HL-60/S4 (cell line): ENCODE results near the gene FAHD2A.
"Not testable (repeated sequence)": the region's sequence is repeated elsewhere in the genome, so short reads cannot be mapped to it uniquely, and the experiment has no call there.

Source experiments
- in situ Hi-C: fragments of 300-500 bp; cut with MboI; formaldehyde crosslinking; loops from 2 replicates; pipeline ENCODE4 v1.14.3; 2022; ENCODE audit warnings: low sequenced_read_pairs

The FAHD2A gene, protein sequence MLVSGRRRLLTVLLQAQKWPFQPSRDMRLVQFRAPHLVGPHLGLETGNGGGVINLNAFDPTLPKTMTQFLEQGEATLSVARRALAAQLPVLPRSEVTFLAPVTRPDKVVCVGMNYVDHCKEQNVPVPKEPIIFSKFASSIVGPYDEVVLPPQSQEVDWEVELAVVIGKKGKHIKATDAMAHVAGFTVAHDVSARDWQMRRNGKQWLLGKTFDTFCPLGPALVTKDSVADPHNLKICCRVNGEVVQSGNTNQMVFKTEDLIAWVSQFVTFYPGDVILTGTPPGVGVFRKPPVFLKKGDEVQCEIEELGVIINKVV

DNA sequence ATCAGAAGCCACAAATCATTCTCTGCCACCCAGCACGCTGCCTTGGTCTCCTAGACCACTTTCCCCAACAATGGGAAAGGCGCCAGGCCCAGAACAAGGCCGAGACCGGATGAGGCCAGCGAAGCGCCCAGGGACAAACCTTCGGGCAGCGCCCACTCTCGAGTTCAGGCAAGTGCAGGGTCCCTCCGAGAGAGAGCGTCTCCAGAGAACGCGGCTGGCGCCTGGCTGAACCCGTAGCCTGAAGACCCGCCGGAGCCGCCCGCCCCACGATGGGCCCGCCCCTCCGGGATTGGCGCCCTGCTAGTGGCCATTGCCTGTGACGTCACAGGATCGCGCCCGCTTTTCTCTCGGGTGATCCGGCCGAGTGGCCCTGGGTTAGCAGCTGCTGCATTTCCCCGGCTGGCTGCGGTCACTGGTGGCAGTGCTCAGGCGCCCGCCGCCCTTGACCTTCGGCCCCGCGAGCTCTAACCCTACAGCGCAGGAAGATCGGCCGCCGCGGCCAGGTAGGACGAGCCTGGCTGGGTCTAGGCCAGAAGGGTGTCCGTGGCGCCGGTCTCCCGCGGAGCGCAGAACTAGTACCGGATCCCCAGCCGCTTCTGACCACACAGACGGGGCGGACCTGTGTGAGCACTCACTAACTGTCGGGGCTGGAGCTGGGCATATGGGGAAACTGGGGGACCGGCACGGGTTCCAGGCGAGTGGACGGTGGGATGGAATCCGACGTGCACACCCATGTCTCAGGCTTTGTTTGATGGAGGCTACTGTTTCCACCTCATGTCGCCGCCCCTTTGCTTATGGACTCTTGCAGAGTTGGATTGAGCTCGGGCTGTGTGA lies at the start of gene FAHD2A:
Gene FAHD2A, plus strand, starts transcription at position 339 of the 834 bp plus-strand sequence. CDS start 2,851 bp downstream, outside the sequence.
- in situ Hi-C loops = no loop called here

DNA sequence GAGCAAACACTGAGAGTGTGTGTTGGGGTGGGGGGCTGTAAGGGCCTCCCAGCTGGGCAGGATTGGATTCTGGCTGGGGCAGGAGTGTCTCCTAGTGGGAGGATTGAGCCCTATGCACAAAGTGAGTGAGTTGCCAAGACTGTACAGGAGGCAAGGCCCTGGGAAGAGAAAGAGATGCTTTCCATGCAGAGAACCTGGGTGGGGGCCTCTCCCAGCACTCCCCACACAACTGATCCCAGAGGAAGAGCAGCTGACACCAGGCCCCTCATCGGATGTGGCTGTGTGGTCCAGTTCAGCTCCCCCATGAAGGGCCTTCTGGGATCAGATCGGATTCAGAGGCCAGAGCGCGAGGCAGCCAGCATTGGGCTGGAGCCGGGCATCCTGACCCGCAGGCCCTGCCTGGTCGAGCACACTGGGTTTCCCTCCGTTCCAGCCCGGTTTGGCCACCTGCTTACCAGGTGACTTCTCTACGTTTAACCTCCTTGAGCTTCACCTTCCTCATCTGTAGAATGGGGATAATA lies 49.4 kb upstream of the FAHD2A start:
- in situ Hi-C loops = no loop called here

DNA sequence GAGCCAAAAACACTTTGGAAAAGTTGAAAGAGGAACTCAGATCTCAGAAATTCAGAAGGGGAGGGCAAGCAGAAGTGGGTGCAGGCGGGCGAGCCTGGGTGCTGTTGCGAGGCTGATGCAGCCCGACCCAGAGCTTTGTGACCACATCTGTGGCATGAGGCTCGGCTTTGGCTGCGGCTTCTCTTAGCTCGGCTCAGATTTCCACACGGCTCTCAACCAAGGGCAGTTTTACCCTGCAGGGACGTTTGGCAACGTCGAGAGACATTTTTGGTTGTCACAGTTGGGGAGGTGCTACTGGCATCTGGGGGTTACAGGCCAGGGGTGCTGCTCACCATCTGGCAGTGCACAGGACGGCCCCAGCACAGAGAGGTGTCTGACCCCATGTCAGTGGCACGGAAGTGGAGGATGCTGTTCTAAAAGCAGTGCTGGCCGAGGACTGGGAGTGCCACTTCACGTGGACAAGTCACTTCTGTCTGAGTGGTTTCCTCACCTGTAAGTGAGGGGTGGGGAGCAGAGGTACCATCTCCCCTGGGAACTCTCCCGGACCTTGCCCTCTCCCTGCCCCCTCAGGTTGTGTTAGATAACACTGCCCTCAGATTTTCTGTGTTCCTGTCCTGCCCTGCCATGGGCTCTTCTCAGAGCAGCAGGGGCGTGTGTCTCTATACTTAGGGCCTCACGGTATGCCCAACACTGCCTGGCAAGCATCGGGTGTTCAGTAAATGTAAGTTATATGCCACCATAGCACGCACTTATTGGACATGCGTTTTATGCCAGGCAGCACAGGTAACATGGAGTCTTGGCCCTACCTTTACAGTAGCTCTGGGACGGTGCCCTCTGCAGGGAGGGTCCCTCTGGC lies 48.7 kb upstream of the FAHD2A start:
- in situ Hi-C loops = no loop called here

DNA sequence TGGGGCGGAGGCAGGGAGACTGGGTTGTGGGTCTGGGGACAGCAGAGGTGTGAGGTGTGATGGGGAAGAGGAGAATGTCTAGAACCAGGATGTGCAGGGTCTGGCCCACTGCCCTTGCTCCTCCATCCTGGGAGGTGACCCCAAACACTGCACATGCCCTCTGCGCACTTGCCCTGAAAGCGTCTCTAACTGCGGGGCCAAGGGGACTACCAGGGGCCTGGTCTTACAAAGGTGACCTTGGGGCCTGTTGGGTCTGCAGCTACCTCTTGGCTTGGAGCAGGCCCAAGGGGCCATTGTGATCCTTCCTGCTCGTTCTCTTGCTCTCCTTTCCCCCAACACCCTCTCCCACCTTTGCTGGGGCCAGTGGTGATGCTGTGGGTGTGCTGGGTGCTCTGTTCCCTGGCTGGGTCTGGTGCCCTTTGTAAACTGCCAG lies 48.0 kb upstream of the FAHD2A start:
- in situ Hi-C loops = no loop called here

DNA sequence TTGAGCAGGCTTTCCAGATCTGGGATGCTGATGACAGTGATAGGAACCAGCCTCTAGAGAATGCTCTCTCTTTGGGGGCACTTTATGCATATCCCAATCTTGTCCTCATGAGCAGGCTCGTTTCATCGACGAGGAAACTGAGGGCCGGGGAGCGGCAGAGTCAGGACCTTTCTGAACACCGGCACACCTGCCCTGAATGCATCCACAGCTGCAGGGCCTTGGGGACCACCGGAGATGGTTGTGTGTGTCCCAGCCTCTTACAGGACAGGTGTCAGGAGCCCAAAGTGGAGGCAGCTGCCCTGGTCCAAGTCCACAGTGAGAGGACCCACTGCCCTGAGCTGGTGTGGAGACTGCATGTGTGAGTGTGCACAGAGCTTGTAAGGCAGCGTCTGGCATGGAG lies 47.6 kb upstream of the FAHD2A start:
- in situ Hi-C loops = no loop called here

DNA sequence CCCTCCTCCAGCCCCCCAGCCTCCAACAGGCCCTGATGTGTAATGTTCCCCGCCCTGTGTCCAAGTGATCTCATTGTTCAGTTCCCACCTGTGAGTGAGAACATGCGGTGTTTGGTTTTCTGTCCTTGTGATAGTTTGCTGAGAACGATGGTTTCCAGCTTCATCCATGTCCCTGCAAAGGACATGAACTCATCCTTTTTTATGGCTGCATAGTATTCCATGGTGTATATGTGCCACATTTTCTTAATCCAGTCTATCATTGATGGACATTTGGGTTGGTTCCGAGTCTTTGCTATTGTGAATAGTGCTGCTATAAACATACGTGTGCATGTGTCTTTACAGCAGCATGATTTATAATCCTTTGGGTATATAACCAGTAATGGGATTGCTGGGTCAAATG lies 47.0 kb upstream of the FAHD2A start:
- in situ Hi-C loops = not testable (repeated sequence)

DNA sequence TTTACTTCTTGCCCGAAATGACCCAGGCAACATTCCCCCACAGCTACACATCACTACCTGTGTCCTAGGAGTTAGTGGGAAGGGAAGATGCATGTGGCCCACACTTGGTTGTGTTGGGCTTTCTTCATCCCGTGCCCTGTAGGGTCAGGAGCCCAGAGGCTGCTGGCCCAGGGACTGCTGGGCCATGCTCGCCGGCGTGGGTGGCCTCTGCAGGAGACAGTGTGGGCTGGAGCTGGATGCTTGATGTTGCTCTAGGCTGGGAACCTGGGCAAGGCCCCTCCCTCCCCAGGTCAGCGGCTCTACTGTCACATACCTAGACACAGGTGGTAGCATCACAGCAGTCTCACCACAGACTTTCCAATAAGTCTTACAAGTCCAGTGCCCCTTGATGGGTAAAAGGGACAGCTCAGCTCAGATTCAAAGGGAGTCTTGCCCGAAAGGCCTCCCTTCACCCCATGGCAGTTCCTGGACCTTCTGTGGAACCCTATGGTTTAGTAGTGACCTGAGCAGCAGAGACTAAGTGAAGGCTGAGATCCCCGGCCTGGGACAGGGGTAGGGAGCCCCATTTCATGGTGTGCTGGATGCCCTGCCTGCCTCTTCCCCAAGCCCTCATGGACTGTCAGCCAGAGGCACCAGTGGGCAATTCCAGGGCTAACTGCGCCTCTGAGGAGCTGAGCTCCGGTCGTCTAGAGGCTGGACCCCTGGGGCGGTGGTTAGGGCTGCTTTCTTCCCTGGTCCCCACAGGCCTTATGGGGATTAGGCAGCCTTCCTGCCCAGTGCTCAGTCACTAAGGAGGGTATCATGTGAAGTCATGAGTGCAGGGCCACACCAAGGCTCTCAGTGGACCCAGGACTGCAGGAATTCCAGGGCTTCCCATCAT lies 45.4 kb upstream of the FAHD2A start:
- in situ Hi-C loops = no loop called here

DNA sequence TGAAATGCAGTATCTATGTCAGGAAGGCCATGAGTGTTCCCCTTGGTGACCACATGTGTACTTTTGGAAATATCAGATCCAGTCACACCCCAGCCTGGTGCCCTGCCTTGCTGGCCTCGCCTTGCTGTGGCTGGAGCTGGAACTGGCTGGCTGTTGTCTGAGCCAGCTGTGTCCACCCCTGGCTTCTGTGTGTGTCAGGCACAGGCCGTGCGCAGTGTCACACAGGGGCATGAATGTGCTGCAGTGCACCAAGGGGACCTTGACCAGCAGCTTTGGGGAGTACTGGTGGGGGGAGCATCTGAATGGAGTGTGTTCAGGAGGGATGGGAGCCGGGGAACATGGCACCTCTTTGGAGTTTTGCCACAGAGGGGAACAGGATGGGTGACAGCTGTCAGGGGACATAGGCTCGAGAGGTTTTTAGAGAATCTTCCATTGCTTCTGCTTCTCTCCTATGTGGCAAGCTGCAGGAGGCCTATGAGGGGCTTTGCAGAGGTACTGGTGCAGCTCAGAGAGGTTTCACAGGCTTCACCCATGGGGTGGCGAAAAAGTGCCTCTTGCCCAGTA lies 44.7 kb upstream of the FAHD2A start:
- in situ Hi-C loops = no loop called here

DNA sequence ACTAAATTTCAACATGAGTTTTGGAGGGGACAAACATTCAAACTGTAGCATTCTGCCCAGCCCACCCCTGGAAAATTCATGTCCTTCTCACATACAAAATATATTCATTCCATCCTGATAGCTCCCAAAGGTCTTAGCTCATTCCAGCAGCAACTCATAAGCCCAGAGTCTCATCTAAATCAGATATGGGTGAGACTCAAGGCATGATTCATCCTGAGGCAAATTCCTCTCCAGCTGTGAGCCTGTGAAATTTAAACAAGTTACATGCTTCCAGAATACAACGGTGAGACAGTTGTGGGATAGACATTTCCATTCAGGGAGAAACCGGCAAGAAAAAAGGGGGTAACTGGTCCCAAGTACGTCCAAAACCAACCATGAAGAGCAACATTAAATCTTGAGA lies 43.5 kb upstream of the FAHD2A start:
- in situ Hi-C loops = no loop called here

DNA sequence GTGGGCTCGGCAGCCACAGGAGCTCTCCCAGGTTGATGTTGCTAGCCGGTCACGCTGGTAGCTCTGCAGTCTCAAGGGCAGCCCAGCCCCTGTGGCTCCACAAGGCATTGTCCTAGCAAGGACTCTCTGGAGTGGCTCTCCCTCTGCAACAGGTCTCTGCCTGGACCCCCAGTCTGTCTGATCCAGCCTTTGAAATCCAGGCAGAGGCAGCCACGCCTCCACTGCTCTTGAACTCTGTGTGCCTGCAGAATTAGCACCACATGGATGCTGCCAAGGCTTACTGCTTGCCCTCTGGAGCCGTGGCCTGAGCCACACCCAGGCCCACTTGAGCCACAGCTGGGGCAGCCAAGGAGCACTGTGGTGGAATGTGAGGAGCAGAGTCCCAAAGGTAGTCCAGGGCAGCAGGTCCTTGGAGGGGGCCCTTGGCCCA lies 43.0 kb upstream of the FAHD2A start:
- in situ Hi-C loops = no loop called here

DNA sequence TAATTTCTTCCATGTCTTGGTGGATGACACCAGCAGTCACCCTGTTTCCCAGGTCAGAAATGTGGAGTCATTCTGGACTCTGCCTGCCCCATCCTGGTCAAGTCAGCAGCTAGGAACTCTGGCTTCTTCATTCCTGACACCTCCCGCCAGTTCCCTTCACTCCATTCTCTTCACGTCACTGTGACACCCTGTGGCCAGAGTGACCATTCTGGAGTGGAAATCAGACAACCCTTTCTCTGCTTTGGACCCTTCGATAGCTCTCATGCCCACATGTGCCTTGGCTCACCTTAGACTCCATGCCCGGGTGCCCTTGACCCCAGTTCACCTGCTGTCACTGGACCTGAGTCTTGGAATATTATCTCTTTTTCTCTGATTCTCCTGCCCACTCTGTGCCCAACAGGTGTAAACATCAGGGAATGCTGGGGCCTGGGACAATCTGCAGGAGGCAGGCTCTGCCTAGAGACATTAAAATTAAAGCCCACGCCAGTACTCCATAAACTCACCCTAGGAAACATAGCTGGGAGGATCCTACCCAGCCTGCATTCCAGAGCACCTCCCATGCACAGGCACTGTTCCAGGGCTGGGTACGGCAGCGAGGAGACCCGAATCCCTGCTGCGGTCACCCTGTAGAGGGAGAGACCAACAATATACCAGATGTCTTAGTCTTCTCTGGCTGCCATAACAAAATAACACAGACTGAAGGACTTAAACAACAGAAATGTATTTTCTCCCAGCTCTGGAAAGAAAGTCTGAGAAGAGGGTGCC lies 41.1 kb upstream of the FAHD2A start:
- in situ Hi-C loops = no loop called here

DNA sequence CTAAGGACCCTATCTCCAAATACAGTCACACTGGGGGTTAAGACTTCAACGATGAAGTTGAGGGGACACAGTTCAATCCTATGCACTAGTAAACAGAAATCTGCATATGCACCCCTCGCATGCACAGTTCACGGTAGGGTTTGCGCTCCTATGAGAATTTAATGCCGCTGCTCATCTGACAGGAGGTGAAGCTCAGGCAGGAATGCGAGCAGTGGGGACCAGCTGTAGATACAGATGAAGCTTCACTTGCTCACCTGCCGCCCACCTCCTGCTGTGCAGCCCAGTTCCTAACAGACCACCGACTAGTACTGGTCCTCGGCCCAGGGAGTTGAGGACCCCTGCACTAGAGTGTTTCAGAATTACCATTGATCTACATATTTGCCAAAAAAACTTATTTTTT lies 40.0 kb upstream of the FAHD2A start:
- in situ Hi-C loops = no loop called here

DNA sequence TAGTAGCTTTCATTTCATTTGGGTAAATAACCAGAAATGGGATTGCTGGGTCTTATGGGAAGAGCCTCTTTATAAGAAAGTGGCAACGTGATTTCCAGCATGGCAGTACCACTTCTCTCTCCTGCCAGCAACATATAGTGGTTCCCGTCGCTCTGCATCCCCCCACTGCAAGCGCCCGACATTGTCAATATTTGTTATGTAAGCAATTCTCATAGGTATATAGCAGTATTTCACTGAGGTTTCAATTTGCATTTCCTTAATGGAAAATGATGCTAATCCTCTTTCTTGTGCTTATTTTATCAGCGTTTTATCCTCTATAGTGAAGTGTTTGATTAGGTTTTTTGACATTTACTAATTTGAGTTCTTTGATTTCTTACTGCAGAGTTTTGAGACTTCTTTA lies 36.0 kb upstream of the FAHD2A start:
- in situ Hi-C loops = no loop called here

DNA sequence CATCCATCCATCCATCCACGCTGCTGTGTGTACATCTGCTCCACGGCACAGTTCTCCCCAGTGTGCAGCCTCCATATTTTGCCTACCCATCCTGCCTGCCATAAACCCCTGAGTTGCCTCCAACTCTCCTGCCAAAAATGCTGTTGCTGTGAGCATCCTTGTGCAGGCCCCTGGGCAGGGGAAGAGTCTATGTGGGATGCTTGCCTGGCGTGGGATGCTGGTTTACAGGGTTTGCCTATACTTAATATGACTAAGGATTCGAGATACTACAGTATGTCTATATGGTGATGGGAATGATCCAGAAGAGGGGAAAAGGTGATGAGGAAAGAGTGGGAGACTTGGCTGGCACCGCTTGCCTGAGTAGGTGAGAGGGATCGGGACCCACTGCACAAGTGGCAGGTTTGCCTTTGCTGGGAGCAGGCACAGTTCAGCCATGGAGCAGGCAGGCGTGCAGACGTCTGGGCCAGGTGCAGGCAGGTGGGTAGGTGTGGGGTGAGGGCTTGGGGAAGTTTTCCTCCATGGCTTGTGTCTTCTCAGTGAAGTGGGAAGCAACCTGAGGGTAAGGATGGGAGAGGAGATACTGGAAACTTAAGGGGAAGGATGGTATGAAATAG lies 30.2 kb upstream of the FAHD2A start:
- in situ Hi-C loops = no loop called here

DNA sequence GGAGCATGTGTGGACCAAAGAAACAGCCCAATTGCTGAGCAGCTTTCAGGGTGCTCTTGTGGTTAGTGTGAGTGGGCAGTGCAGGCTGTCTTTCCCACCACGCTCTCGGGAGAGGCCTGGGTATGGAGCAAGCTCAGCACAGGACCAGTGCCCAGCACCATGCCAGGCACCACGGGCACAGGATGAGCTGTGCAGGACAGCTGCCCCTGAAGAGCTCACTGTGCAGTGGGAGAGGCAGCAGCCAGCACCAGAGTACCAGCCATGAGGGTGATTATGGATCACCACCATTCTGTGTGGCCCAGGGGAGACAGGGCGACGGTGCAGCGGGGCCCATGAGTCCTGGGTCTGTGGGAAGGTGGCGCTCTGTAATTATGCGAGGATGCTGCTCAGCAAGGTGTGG lies 29.7 kb upstream of the FAHD2A start:
- in situ Hi-C loops = no loop called here

DNA sequence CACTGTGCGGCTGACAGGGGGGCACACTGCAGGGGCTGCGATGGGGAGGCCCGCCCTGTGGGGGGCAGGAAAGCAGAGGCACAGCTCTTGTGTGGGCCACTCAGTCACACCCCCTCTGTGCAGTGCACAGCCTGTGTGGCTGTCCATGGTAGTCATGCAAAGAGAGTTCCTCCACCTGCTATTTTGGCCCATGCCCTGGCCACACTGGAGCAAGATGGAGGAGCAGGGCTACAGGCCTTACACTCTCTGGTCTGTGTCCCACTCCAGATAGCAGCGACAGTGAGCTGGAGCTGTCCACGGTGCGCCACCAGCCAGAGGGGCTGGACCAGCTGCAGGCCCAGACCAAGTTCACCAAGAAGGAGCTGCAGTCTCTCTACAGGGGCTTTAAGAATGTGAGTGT lies 28.5 kb upstream of the FAHD2A start:
- in situ Hi-C loops = no loop called here

DNA sequence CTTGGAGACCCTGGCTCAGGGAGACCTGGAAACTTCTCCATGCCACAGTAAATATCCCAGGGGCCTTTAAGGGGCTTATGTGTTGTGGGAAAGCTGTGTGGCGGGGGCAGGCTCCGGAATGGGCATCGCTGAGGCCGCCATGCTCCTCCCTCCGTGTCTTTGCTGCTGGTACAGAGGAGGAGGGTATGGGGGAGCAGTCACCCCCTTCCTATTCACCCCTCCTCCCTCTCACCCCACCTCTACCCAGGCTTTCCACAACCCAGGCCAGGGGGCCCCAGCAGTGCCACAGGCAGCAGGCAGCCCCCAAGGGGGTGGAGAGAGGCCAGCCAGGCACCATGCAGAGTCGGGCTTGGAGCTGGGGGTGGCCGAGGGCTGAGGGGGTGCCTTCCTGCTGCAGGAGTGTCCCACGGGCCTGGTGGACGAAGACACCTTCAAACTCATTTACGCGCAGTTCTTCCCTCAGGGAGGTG lies 28.0 kb upstream of the FAHD2A start:
- in situ Hi-C loops = no loop called here

DNA sequence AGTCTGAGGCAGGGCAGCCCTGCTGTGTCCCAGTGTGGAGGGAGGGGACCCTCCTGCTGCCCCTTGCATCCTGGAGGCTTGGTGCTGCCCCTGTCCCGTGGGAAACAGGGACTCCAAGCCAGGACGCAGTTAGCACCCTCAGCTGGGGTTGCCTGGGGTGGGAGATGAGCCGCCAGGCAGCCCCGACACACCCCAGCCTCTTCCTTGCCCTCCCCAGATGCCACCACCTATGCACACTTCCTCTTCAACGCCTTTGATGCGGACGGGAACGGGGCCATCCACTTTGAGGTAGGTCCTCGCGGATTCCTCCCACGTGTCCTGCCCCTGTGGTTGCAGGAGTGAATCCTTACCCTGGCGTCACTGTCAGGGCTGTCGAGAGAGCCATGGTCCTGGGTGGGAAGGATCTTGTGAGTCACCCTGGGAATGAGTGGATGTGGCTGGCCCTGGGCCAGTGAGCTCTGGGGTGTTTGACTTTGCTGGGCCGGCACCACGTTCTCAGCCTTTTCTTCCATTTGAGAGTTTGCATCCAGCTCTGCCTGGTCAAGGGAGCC lies 27.5 kb upstream of the FAHD2A start:
- in situ Hi-C loops = no loop called here
